Vagina (tissue), 2 donors: ENCODE results near the gene TSGA10IP. TPM values are rescaled to one million over a fixed set of nuclear protein-coding genes. Genes with fewer than 3 reads are reported as not detected.

ENCODE experiments used
- DNase-seq, 2 donors: peaks; one replicate each; pipeline ENCODE4 v3.0.0-alpha.2; 2017; ENCODE audit errors: extremely low spot score in 2 of 2
- H3K27ac ChIP-seq: fragments of 200-600 bp; sonication (generic); one replicate; pipeline ENCODE4 v1.5.1; 2019
- H3K27me3 ChIP-seq: fragments of 200-600 bp; sonication (generic); one replicate; pipeline ENCODE4 v1.5.1; 2019
- H3K36me3 ChIP-seq, 2 donors: fragments of 200-600 bp; sonication (generic); one replicate each; pipeline ENCODE4 v1.5.1; 2017 to 2019
- H3K4me1 ChIP-seq: fragments of 200-600 bp; sonication (generic); one replicate; pipeline ENCODE4 v1.5.1; 2019
- H3K4me3 ChIP-seq, 2 donors: fragments of 200-600 bp; sonication (generic); 1 replicate in 1 of 2; 2 replicates in 1 of 2; pipeline ENCODE4 v1.5.1; 2016 to 2019
- H3K9me3 ChIP-seq: fragments of 200-600 bp; sonication (generic); one replicate; pipeline ENCODE4 v1.5.1; 2019
- POLR2A ChIP-seq, 2 donors: fragments of 450-650 bp; IDR thresholded peaks; one replicate each; pipeline ENCODE4 v1.6.1; 2017; ENCODE audit warnings: antibody characterized with exemption in 2 of 2, mild to moderate bottlenecking in 2 of 2, moderate library complexity in 2 of 2
- POLR2AphosphoS5 ChIP-seq, 2 donors: sonication (generic); formaldehyde crosslinking; IDR thresholded peaks; one replicate each; pipeline ENCODE4 v1.9.0; 2017; ENCODE audit warnings: antibody characterized with exemption in 2 of 2, mild to moderate bottlenecking in 2 of 2, low read depth in 1 of 2; ENCODE audit not compliant: insufficient read depth in 1 of 2
- intact Hi-C: fragments of 100-400 bp; cut with DNase I; formaldehyde crosslinking; loops from one replicate; pipeline ENCODE4 v1.15.1; 2023
- total RNA-seq: library from RNA; depleted of rRNA; stranded (reverse); fragments of >200 nt; gene quantifications from one replicate; pipeline ENCODE4 v1.2.3, GENCODE V29; 2016
- TF ChIP-seq, protein P1 (sequence below), 3 experiments: fragments of 450-650 bp in 2 of 3; fragments of 200-600 bp in 1 of 3; sonication (generic) in 1 of 3; IDR thresholded peaks; one replicate each; pipeline ENCODE4 v1.5.1; 2017 to 2019; ENCODE audit warnings: antibody characterized with exemption in 3 of 3, mild to moderate bottlenecking in 2 of 3, moderate library complexity in 2 of 3

TSGA10IP gene
- total RNA-seq, 1 donor from 2014 or later: not detected

DNA sequence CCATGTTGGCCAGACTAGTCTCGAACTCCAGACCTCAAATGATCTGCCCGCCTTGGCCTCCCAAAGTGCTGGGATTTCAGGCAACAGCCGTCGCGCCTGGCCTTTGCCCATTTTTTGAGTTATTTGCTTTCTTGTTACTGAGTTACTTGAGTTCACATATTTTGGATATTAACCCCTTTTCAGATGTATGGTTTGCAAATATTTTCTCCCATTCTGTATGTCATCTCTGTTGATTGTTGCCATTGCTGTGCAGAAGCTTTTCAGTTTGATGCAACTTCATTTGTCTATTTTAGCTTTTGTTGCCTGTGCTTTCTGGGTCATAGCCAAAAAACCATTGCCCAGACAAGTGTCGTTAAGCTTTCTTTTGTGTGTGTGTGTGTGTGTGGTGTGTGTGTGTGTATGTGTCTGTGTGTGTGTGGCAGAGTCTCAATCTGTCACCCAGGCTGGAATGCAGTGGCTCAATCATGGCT lies 6.8 kb downstream of the TSGA10IP start:
- H3K4me3 ChIP-seq: no peak overlapping the region
- no peak for DNase-seq
- no peaks in the 10 kb centered on the region for H3K9me3 ChIP-seq
- no peaks in the 10 kb centered on the region for H3K27me3 ChIP-seq
- no peaks in the 10 kb centered on the region for H3K36me3 ChIP-seq
- H3K27ac ChIP-seq: no peak overlapping the region
- intact Hi-C loops: no loop called here
- no peaks in the 10 kb centered on the region for H3K4me1 ChIP-seq
- TF ChIP-seq POLR2A (IDR thresholded peaks at IDR 0.05) (no peak), POLR2AphosphoS5 (IDR thresholded peaks at IDR 0.05; ENCODE audit: insufficient read depth in 1 of 2, low read depth in 1 of 2) (no peak)
- TF ChIP-seq, protein P1, sequence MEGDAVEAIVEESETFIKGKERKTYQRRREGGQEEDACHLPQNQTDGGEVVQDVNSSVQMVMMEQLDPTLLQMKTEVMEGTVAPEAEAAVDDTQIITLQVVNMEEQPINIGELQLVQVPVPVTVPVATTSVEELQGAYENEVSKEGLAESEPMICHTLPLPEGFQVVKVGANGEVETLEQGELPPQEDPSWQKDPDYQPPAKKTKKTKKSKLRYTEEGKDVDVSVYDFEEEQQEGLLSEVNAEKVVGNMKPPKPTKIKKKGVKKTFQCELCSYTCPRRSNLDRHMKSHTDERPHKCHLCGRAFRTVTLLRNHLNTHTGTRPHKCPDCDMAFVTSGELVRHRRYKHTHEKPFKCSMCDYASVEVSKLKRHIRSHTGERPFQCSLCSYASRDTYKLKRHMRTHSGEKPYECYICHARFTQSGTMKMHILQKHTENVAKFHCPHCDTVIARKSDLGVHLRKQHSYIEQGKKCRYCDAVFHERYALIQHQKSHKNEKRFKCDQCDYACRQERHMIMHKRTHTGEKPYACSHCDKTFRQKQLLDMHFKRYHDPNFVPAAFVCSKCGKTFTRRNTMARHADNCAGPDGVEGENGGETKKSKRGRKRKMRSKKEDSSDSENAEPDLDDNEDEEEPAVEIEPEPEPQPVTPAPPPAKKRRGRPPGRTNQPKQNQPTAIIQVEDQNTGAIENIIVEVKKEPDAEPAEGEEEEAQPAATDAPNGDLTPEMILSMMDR (IDR thresholded peaks at IDR 0.05): no peak

DNA sequence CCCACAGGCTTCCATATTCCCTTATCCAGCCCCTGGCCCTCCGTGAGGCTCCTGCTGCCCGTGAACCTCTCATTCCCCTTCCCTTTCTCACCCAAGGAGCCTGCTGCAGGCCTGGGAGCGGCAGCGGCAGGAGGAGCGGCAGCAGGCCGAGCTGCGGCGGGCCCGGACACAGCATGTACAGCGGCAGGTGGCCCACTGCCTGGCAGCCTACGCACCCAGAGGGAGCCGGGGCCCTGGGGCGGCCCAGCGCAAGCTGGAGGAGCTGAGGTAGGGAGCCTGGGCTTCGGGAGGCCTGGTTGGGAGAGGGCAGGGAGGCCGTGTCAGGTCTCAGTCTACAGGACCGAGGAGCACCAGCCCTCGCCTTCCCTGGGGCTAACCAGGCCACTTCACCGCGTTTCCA lies 8.2 kb downstream of the TSGA10IP start:
- H3K4me3 ChIP-seq: no peak overlapping the region
- no peaks in the 10 kb centered on the region for H3K9me3 ChIP-seq
- H3K36me3 ChIP-seq: no peaks in the 10 kb centered on the region
- intact Hi-C loops: no loop called here
- no peaks in the 10 kb centered on the region for H3K27me3 ChIP-seq
- H3K4me1 ChIP-seq: no peaks in the 10 kb centered on the region
- TF ChIP-seq POLR2A (IDR thresholded peaks at IDR 0.05) (no peak), POLR2AphosphoS5 (IDR thresholded peaks at IDR 0.05; ENCODE audit: insufficient read depth in 1 of 2, low read depth in 1 of 2) (no peak)
- TF ChIP-seq, protein P1 (IDR thresholded peaks at IDR 0.05): no peak
- no peak for DNase-seq
- H3K27ac ChIP-seq: no peak overlapping the region

DNA sequence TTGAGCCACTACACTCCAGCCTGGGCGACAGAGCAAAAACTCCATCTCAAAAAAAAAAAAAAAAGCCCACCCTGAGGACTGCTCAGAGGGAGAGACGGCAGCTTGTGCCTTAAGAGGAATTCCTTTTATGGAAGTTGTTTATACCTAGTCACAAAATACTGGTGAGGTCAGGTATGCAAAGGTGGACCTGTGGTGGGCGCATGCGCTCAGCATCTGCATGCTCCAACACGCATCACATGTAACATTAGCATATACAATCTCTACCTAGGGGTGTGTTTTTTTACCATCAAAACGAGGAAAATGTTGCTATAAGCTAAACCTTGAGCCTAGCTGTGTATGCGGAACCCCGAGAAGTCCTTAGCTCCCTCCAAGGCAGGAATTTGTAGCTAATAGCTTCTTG lies 9.5 kb downstream of the TSGA10IP start:
- DNase-seq: no peak
- H3K36me3 ChIP-seq: no peaks in the 10 kb centered on the region
- no peaks in the 10 kb centered on the region for H3K27me3 ChIP-seq
- intact Hi-C loops: no loop called here
- H3K4me1 ChIP-seq: no peaks in the 10 kb centered on the region
- H3K27ac ChIP-seq: no peak overlapping the region
- TF ChIP-seq POLR2A (IDR thresholded peaks at IDR 0.05) (no peak), POLR2AphosphoS5 (IDR thresholded peaks at IDR 0.05; ENCODE audit: insufficient read depth in 1 of 2, low read depth in 1 of 2) (no peak)
- TF ChIP-seq, protein P1 (IDR thresholded peaks at IDR 0.05): no peak
- no peak overlapping the region for H3K4me3 ChIP-seq
- H3K9me3 ChIP-seq: no peaks in the 10 kb centered on the region

DNA sequence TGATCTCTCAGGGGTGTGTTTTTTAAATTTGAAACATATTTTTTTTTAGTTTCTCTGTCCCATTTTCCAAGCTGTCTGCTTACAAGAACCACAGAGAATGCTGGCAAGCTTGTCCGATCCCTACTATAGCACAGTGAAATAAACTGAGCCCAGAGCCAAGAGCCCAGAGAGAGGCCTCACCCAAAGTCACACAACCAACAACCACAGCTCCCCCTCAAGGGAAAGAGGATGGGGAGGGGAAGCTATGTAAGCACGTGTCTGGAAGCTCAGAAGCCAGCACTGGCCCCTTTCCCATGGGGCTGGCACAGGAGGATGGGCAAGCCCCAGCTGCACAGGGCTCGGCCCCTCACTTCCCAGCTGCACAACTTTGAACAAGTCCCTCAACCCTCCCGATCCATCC lies 13.0 kb downstream of the TSGA10IP start:
- Histone ChIP-seq H3K36me3 (no peaks in the 10 kb centered on the region), H3K27ac (no peak overlapping the region), H3K9me3 (no peaks in the 10 kb centered on the region), H3K4me3 (no peak overlapping the region), H3K4me1 (peaks cover 20% of the 10 kb centered on the region), H3K27me3 (no peaks in the 10 kb centered on the region)
- TF ChIP-seq, protein P1 (IDR thresholded peaks at IDR 0.05): no peak
- no peak for TF ChIP-seq POLR2AphosphoS5 (IDR thresholded peaks at IDR 0.05; ENCODE audit: insufficient read depth in 1 of 2, low read depth in 1 of 2)
- no peak for TF ChIP-seq POLR2A (IDR thresholded peaks at IDR 0.05)
- DNase-seq: no peak
- intact Hi-C loops: no loop called here

DNA sequence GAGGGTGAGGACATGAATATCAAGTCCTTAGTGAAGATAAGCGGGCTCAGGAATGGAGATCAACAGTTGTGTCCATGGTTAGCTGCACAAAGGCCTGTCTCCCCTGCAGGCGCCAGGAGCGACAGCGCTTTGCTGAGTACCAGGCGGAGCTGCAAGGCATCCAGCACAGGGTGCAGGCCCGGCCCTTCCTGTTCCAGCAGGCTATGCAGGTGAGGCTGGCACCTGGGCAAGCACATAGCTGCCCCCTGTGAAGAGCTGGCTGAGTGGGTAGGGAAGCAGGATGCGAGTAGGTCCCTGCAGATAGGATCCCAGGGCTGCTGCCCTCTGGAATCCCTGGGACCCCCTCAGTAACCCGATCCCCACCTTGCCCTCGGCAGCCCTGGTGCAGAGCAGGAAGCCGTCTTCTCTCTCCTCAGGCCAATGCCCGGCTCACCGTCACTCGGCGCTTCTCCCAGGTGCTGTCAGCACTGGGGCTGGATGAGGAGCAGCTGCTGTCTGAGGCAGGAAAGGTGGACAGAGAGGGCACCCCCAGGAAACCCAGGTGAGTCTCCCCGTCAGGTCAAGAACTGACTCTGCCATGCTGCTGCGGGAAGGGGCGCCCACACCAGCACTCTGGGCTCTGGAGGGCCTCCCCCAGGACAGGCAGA lies 13.6 kb downstream of the TSGA10IP start:
- no peaks in the 10 kb centered on the region for H3K36me3 ChIP-seq
- H3K9me3 ChIP-seq: no peaks in the 10 kb centered on the region
- H3K27ac ChIP-seq: no peak overlapping the region
- H3K4me1 ChIP-seq: peaks cover 26% of the 10 kb centered on the region
- TF ChIP-seq, protein P1 (IDR thresholded peaks at IDR 0.05): no peak
- TF ChIP-seq POLR2AphosphoS5 (IDR thresholded peaks at IDR 0.05; ENCODE audit: insufficient read depth in 1 of 2, low read depth in 1 of 2): no peak
- TF ChIP-seq POLR2A (IDR thresholded peaks at IDR 0.05): no peak
- no peaks in the 10 kb centered on the region for H3K27me3 ChIP-seq
- intact Hi-C loops: no loop called here
- H3K4me3 ChIP-seq: no peak overlapping the region
- DNase-seq: no peak
